GM06990 (cell line): ENCODE measurements around the gene CCBE1.

Experiments
- DNase-seq: peaks from one replicate; pipeline ENCODE4 v3.0.0-alpha.2; 2011; ENCODE audit not compliant: insufficient read length; ENCODE audit errors: extremely low read depth
- H3K27me3 ChIP-seq: replicated peaks from 2 replicates; pipeline ENCODE4 v1.6.0; 2011; ENCODE audit warnings: low read length; ENCODE audit not compliant: control insufficient read depth, insufficient read depth
- H3K36me3 ChIP-seq: 2 replicates; pipeline ENCODE4 v1.5.1; 2011; ENCODE audit warnings: low read length; ENCODE audit not compliant: control insufficient read depth, insufficient read depth
- H3K4me3 ChIP-seq: replicated peaks from 2 replicates; pipeline ENCODE4 v1.5.1; 2011; ENCODE audit warnings: low read depth, mild to moderate bottlenecking, control low read depth, low read length
- CTCF ChIP-seq: IDR thresholded peaks from 2 replicates; pipeline ENCODE4 v1.5.1; 2011; ENCODE audit warnings: low read length, control low read depth, mild to moderate bottlenecking, inconsistent platforms; ENCODE audit not compliant: insufficient read depth, poor library complexity, severe bottlenecking

The CCBE1 gene

GRCh38 chr18:59453468-59453961, 243.7 kb downstream of the CCBE1 start:
- TF ChIP-seq CTCF: no peak
- DNase-seq: no peak
- no peaks in the 10 kb centered on the region for H3K36me3 ChIP-seq
- H3K4me3 ChIP-seq: no peak overlapping the region
- H3K27me3 ChIP-seq: 0 out of 2 replicates have a peak, but pooled peaks cover 2% of the 10 kb centered on the region

- H3K4me3 ChIP-seq: no peak overlapping the region
- no peak for DNase-seq
- H3K36me3 ChIP-seq: no peaks in the 10 kb centered on the region
- no peaks in the 10 kb centered on the region for H3K27me3 ChIP-seq
- TF ChIP-seq CTCF: no peak
These were observed 245.3 kb downstream of the CCBE1 start for GRCh38 chr18:59451963-59452362.

- no peaks in the 10 kb centered on the region for H3K36me3 ChIP-seq
- no peak overlapping the region for H3K4me3 ChIP-seq
- no peak for DNase-seq
- no peak for TF ChIP-seq CTCF
- H3K27me3 ChIP-seq: no peaks in the 10 kb centered on the region
These were observed 246.2 kb downstream of the CCBE1 start for GRCh38 chr18:59451073-59451472.

- Histone ChIP-seq H3K36me3 (no peaks in the 10 kb centered on the region), H3K27me3 (no peaks in the 10 kb centered on the region), H3K4me3 (no peak overlapping the region)
- no peak for TF ChIP-seq CTCF
- no peak for DNase-seq
These were observed 248.7 kb downstream of the CCBE1 start for GRCh38 chr18:59448546-59448945.

GRCh38 chr18:59446012-59446411, 251.2 kb downstream of the CCBE1 start:
- no peak overlapping the region for H3K4me3 ChIP-seq
- no peak for DNase-seq
- H3K36me3 ChIP-seq: no peaks in the 10 kb centered on the region
- no peaks in the 10 kb centered on the region for H3K27me3 ChIP-seq
- TF ChIP-seq CTCF: no peak
